Left ventricle myocardium superior (tissue), 1 donor: ENCODE measurements around the gene VASH1. TPM values are rescaled to one million over a fixed set of nuclear protein-coding genes. Genes with fewer than 3 reads are reported as not detected.

Experiments used
- ATAC-seq: fragments of 200-7000 bp; cut with Tn5 transposase; one replicate; pipeline ENCODE4 v1.9.1; 2020; ENCODE audit warnings: mild to moderate bottlenecking, moderate library complexity
- DNase-seq: peaks from one replicate; pipeline ENCODE4 v3.0.0-alpha.2; 2020
- intact Hi-C: fragments of 100-400 bp; cut with micrococcal nuclease; formaldehyde crosslinking; loops from one replicate; pipeline ENCODE4 v1.11.0; 2022
- total RNA-seq: library from RNA; stranded (reverse); fragmentation: NEBNext Ultra II Directional; extraction: Animal tissue kit (Norgen Biotek cat#: 25700); gene quantifications from one replicate; pipeline ENCODE4 v1.2.1, GENCODE V29; 2021
- donor health status: DM: no; HTN: yes; CAD: no; lungs with severe emphysema.

The VASH1 gene
- total RNA-seq, 1 donor from 2014 or later: 14.0 TPM

GRCh38 chr14:76736514-76736913 is 24.8 kb upstream of the VASH1 start:
- no peak for ATAC-seq
- intact Hi-C loops: no loop called here
- no peak for DNase-seq

- ATAC-seq (no peak), DNase-seq (no peak)
- intact Hi-C loops: no loop called here
Observed at GRCh38 chr14:76741074-76741473, 20.2 kb upstream of the VASH1 start.

- intact Hi-C loops: no loop called here
- no peak for ATAC-seq
- DNase-seq: no peak
Observed at GRCh38 chr14:76742185-76742584, 19.1 kb upstream of the VASH1 start.

- DNase-seq (no peak), ATAC-seq (no peak)
- intact Hi-C loops: no loop called here
Observed at GRCh38 chr14:76742966-76743365, 18.3 kb upstream of the VASH1 start.

- no peak for ATAC-seq
- no peak for DNase-seq
- intact Hi-C loops: no loop called here
Observed at GRCh38 chr14:76752744-76753143, 8.5 kb upstream of the VASH1 start.

GRCh38 chr14:76753541-76754198 is 7.6 kb upstream of the VASH1 start:
- peak; percentile 52 for ATAC-seq
- no peak for DNase-seq

GRCh38 chr14:76754586-76754985 is 6.7 kb upstream of the VASH1 start:
- DNase-seq: no peak
- intact Hi-C loops: no loop called here
- no peak for ATAC-seq

More at GRCh38 chr14:76753541-76754198, 7.6 kb upstream of the VASH1 start:
- intact Hi-C loops: no loop called here

- intact Hi-C loops: no loop called here
- no peak for DNase-seq
- ATAC-seq: no peak
Observed at GRCh38 chr14:76755610-76756370, 5.5 kb upstream of the VASH1 start.

- intact Hi-C loops: no loop called here
- DNase-seq (no peak), ATAC-seq (no peak)
Observed at GRCh38 chr14:76756371-76756750, 4.9 kb upstream of the VASH1 start.

- ATAC-seq (no peak), DNase-seq (peak; percentile 37)
- intact Hi-C loops: no loop called here
Observed at GRCh38 chr14:76759589-76759988, 1.7 kb upstream of the VASH1 start.

- DNase-seq: peak; percentile 25
- intact Hi-C loops: no loop called here
- no peak for ATAC-seq
Observed at GRCh38 chr14:76760331-76761135, 735 bp upstream of the VASH1 start.

- no peak for DNase-seq
- no peak for ATAC-seq
Observed at GRCh38 chr14:76761960-76762410, 717 bp downstream of the VASH1 start.

GRCh38 chr14:76762411-76763095 is 1.3 kb downstream of the VASH1 start:
- intact Hi-C loops: no loop called here
- DNase-seq (peak; percentile 44), ATAC-seq (peak; percentile 22)

More at GRCh38 chr14:76761960-76762410, 717 bp downstream of the VASH1 start:
- intact Hi-C loops: no loop called here

- intact Hi-C loops: no loop called here
- no peak for ATAC-seq
- no peak for DNase-seq
Observed at GRCh38 chr14:76763096-76764041, 2.1 kb downstream of the VASH1 start.

- ATAC-seq: no peak
- DNase-seq: no peak
- intact Hi-C loops: no loop called here
Observed at GRCh38 chr14:76765461-76765931, 4.2 kb downstream of the VASH1 start.

- DNase-seq (peak; percentile 76), ATAC-seq (peak; percentile 87)
- intact Hi-C loops: no loop called here
Observed at GRCh38 chr14:76767681-76768656, 6.7 kb downstream of the VASH1 start.
